Osteocyte (in vitro differentiated cells): ENCODE results near the gene ZNF862. TPM values are rescaled to one million over a fixed set of nuclear protein-coding genes. Genes with fewer than 3 reads are reported as not detected.
"Not testable (repeated sequence)": the region's sequence is repeated elsewhere in the genome, so short reads cannot be mapped to it uniquely, and the experiment has no call there.

Experiments used
- DNase-seq: peaks from one replicate; pipeline ENCODE4 v3.0.0; 2021; ENCODE audit warnings: mixed read lengths; ENCODE audit not compliant: unreplicated experiment; ENCODE audit errors: extremely low spot score
- H3K27ac Mint-ChIP-seq: one replicate; pipeline ENCODE4 v1.8.0; 2021; ENCODE audit warnings: mild to moderate bottlenecking, mixed read lengths; ENCODE audit not compliant: unreplicated experiment
- H3K27me3 Mint-ChIP-seq: one replicate; pipeline ENCODE4 v1.8.0; 2021; ENCODE audit warnings: mixed read lengths; ENCODE audit not compliant: unreplicated experiment
- H3K36me3 Mint-ChIP-seq: one replicate; pipeline ENCODE4 v1.8.0; 2021; ENCODE audit warnings: mixed read lengths; ENCODE audit not compliant: unreplicated experiment
- H3K4me1 Mint-ChIP-seq: one replicate; pipeline ENCODE4 v1.8.0; 2021; ENCODE audit warnings: mixed read lengths; ENCODE audit not compliant: unreplicated experiment
- H3K4me3 Mint-ChIP-seq: one replicate; pipeline ENCODE4 v1.8.0; 2021; ENCODE audit warnings: mild to moderate bottlenecking, moderate library complexity, mixed read lengths; ENCODE audit not compliant: unreplicated experiment
- H3K9me3 Mint-ChIP-seq: one replicate; pipeline ENCODE4 v1.8.0; 2021; ENCODE audit warnings: mixed read lengths; ENCODE audit not compliant: unreplicated experiment
- CTCF ChIP-seq: fragments of 200-600 bp; sonication (generic); IDR thresholded peaks from 2 replicates; pipeline ENCODE4 v1.5.0; 2021; ENCODE audit warnings: antibody characterized with exemption, mild to moderate bottlenecking, moderate library complexity
- total RNA-seq: library from RNA; stranded (reverse); gene quantifications from 2 replicates; pipeline ENCODE4 v1.2.1, GENCODE V29; 2021

The ZNF862 gene
- total RNA-seq, 1 donor from 2014 or later, result 25.3 TPM

- Mint-ChIP-seq H3K4me1 (peaks cover 51% of the 10 kb centered on the region), H3K27me3 (no peaks in the 10 kb centered on the region), H3K27ac (peak overlapping the region; percentile 13)
Measured at GRCh38 chr7:149886018-149886415, 47.8 kb downstream of the ZNF862 start.

GRCh38 chr7:149887311-149887710 lies 49.1 kb downstream of the ZNF862 start:
- no peaks in the 10 kb centered on the region for H3K36me3 Mint-ChIP-seq

More at GRCh38 chr7:149886018-149886415, 47.8 kb downstream of the ZNF862 start:
- Mint-ChIP-seq H3K9me3 (no peaks in the 10 kb centered on the region), H3K36me3 (no peaks in the 10 kb centered on the region), H3K4me3 (no peak overlapping the region)
- no peak for TF ChIP-seq CTCF
- DNase-seq, result no peak

GRCh38 chr7:149890715-149891114 lies 52.5 kb downstream of the ZNF862 start:
- not testable (repeated sequence) for H3K9me3 Mint-ChIP-seq, H3K36me3 Mint-ChIP-seq, H3K27me3 Mint-ChIP-seq, DNase-seq, H3K4me3 Mint-ChIP-seq, H3K27ac Mint-ChIP-seq
- peaks cover 23% of the 10 kb centered on the region for H3K4me1 Mint-ChIP-seq

More at GRCh38 chr7:149887311-149887710, 49.1 kb downstream of the ZNF862 start:
- no peak for DNase-seq
- TF ChIP-seq CTCF, result no peak
- Mint-ChIP-seq H3K27me3 (no peaks in the 10 kb centered on the region), H3K9me3 (no peaks in the 10 kb centered on the region), H3K4me1 (peaks cover 53% of the 10 kb centered on the region), H3K27ac (no peak overlapping the region), H3K4me3 (no peak overlapping the region)

GRCh38 chr7:149894957-149895356 lies 56.8 kb downstream of the ZNF862 start:
- not testable (repeated sequence) for DNase-seq, H3K4me3 Mint-ChIP-seq, H3K9me3 Mint-ChIP-seq, H3K27ac Mint-ChIP-seq, H3K27me3 Mint-ChIP-seq, H3K4me1 Mint-ChIP-seq, H3K36me3 Mint-ChIP-seq

GRCh38 chr7:149907776-149908376 lies 69.7 kb downstream of the ZNF862 start:
- not testable (repeated sequence) for H3K4me3 Mint-ChIP-seq, H3K9me3 Mint-ChIP-seq, DNase-seq, H3K27ac Mint-ChIP-seq, H3K27me3 Mint-ChIP-seq, H3K36me3 Mint-ChIP-seq
- peaks cover 21% of the 10 kb centered on the region for H3K4me1 Mint-ChIP-seq

GRCh38 chr7:149910219-149910618 lies 72.0 kb downstream of the ZNF862 start:
- not testable (repeated sequence) for H3K36me3 Mint-ChIP-seq, H3K9me3 Mint-ChIP-seq, H3K27ac Mint-ChIP-seq, H3K27me3 Mint-ChIP-seq, DNase-seq, H3K4me3 Mint-ChIP-seq
- H3K4me1 Mint-ChIP-seq, result peaks cover 23% of the 10 kb centered on the region

GRCh38 chr7:149912126-149912525 lies 74.0 kb downstream of the ZNF862 start:
- not testable (repeated sequence) for H3K27me3 Mint-ChIP-seq, DNase-seq, H3K9me3 Mint-ChIP-seq, H3K36me3 Mint-ChIP-seq, H3K4me3 Mint-ChIP-seq
- Mint-ChIP-seq H3K27ac (peak overlapping the region; percentile 60), H3K4me1 (peaks cover 20% of the 10 kb centered on the region)

Other genes with a start within 250 kb of the ZNF862 start
- gene ZNF467, start 64.8 kb upstream of the ZNF862 start, total RNA-seq, result 3.4 and 4.4 TPM in 2 replicates
- gene ATP6V0E2, start 35.6 kb downstream of the ZNF862 start, total RNA-seq, result 27.1 and 30.8 TPM in 2 replicates